ENCODE measurements around the gene ECSIT.

- TF ChIP-seq CTCF (IDR thresholded peaks at IDR 0.05) (no peak), POLR2A (IDR thresholded peaks at IDR 0.05) (no peak)
These were observed 55.2 kb downstream of the ECSIT start for GRCh38 chr19:11473725-11474124.
